H9 (cell line): ENCODE data around the gene GATD1. TPM values are rescaled to one million over a fixed set of nuclear protein-coding genes. Genes with fewer than 3 reads are reported as not detected.

ENCODE experiments used
- DNase-seq: peaks from one replicate; pipeline ENCODE4 v3.0.0-alpha.2; 2017
- H2AFZ ChIP-seq: one replicate; pipeline ENCODE4 v1.6.1; 2013; ENCODE audit warnings: mild to moderate bottlenecking, low read length, control low read depth, moderate library complexity
- H2AK5ac ChIP-seq: 2 replicates; pipeline ENCODE4 v1.6.1; 2013; ENCODE audit warnings: low read length, control low read depth, mixed read lengths; ENCODE audit not compliant: insufficient read length
- H2BK120ac ChIP-seq: one replicate; pipeline ENCODE4 v1.6.1; 2013; ENCODE audit warnings: low read depth, mild to moderate bottlenecking, low read length, control low read depth, inconsistent platforms; ENCODE audit not compliant: poor library complexity, severe bottlenecking
- H2BK12ac ChIP-seq: 2 replicates; pipeline ENCODE4 v1.6.1; 2013; ENCODE audit warnings: low read length, control low read depth, mixed read lengths, low read depth; ENCODE audit not compliant: insufficient read length
- H2BK15ac ChIP-seq: 2 replicates; pipeline ENCODE4 v1.6.1; 2013; ENCODE audit warnings: low read depth, low read length, control low read depth
- H2BK20ac ChIP-seq: one replicate; pipeline ENCODE4 v1.6.1; 2013; ENCODE audit warnings: low read depth, mild to moderate bottlenecking, low read length, control low read depth, inconsistent platforms; ENCODE audit not compliant: poor library complexity, severe bottlenecking
- H2BK5ac ChIP-seq: 2 replicates; pipeline ENCODE4 v1.6.1; 2013; ENCODE audit warnings: low read length, control low read depth, mixed read lengths; ENCODE audit not compliant: insufficient read length
- H3K14ac ChIP-seq: 2 replicates; pipeline ENCODE4 v1.6.1; 2013; ENCODE audit warnings: low read length, control low read depth; ENCODE audit not compliant: insufficient read depth
- H3K18ac ChIP-seq: 2 replicates; pipeline ENCODE4 v1.6.1; 2013; ENCODE audit warnings: low read depth, mild to moderate bottlenecking, mixed read lengths, low read length, control low read depth; ENCODE audit not compliant: insufficient read length
- H3K23ac ChIP-seq: 2 replicates; pipeline ENCODE4 v1.6.1; 2013; ENCODE audit warnings: low read length, control low read depth, mixed read lengths, low read depth; ENCODE audit not compliant: insufficient read length
- H3K23me2 ChIP-seq: 2 replicates; pipeline ENCODE4 v1.6.1; 2013; ENCODE audit warnings: low read depth, mild to moderate bottlenecking, mixed read lengths, low read length, control low read depth; ENCODE audit not compliant: insufficient read length, poor library complexity, severe bottlenecking
- H3K27ac ChIP-seq: 2 replicates; pipeline ENCODE4 v1.5.1; 2013; ENCODE audit warnings: low read length, control low read depth, mixed read lengths, low read depth; ENCODE audit not compliant: insufficient read length
- H3K27me3 ChIP-seq: 2 replicates; pipeline ENCODE4 v1.6.1; 2013; ENCODE audit warnings: low read length, control low read depth, inconsistent platforms; ENCODE audit not compliant: insufficient read depth
- H3K4ac ChIP-seq: 2 replicates; pipeline ENCODE4 v1.6.1; 2013; ENCODE audit warnings: low read depth, mild to moderate bottlenecking, control low read depth, inconsistent platforms, low read length, moderate library complexity
- H3K4me1 ChIP-seq: 2 replicates; pipeline ENCODE4 v1.6.1; 2013; ENCODE audit warnings: low read length, control low read depth, inconsistent platforms; ENCODE audit not compliant: insufficient read depth
- H3K4me2 ChIP-seq: 2 replicates; pipeline ENCODE4 v1.6.1; 2013; ENCODE audit warnings: low read length, control low read depth, mixed read lengths; ENCODE audit not compliant: insufficient read length, insufficient read depth
- H3K56ac ChIP-seq: 2 replicates; pipeline ENCODE4 v1.6.1; 2013; ENCODE audit warnings: low read depth, mild to moderate bottlenecking, mixed read lengths, low read length, control low read depth; ENCODE audit not compliant: insufficient read length
- H3K79me1 ChIP-seq: 2 replicates; pipeline ENCODE4 v1.6.1; 2013; ENCODE audit warnings: low read depth, mild to moderate bottlenecking, moderate library complexity, low read length, control low read depth, inconsistent platforms; ENCODE audit not compliant: insufficient read depth, poor library complexity, severe bottlenecking
- H3K79me2 ChIP-seq: 2 replicates; pipeline ENCODE4 v1.6.1; 2013; ENCODE audit warnings: low read length, control low read depth, inconsistent platforms; ENCODE audit not compliant: insufficient read depth
- H3K9ac ChIP-seq: 2 replicates; pipeline ENCODE4 v1.6.1; 2013; ENCODE audit warnings: low read length, control low read depth, mixed read lengths; ENCODE audit not compliant: insufficient read length; ENCODE audit errors: extremely low read depth
- H3K9me3 ChIP-seq: one replicate; pipeline ENCODE4 v1.6.1; 2013; ENCODE audit warnings: low read depth, low read length, inconsistent platforms; ENCODE audit not compliant: control insufficient read depth
- H3T11ph ChIP-seq: one replicate; pipeline ENCODE4 v1.6.1; 2013; ENCODE audit warnings: mild to moderate bottlenecking, low read length, control low read depth, inconsistent platforms
- H4K20me1 ChIP-seq: one replicate; pipeline ENCODE4 v1.6.1; 2013; ENCODE audit not compliant: control insufficient read depth, insufficient read length, insufficient read depth
- H4K5ac ChIP-seq: 2 replicates; pipeline ENCODE4 v1.6.1; 2013; ENCODE audit warnings: low read depth, mild to moderate bottlenecking, mixed read lengths, low read length, control low read depth; ENCODE audit not compliant: insufficient read length
- H4K8ac ChIP-seq: replicated peaks from 2 replicates; pipeline ENCODE4 v1.6.1; 2013; ENCODE audit warnings: low read length, control low read depth, mixed read lengths, low read depth; ENCODE audit not compliant: insufficient read length
- H4K91ac ChIP-seq: 2 replicates; pipeline ENCODE4 v1.6.1; 2013; ENCODE audit warnings: low read depth, mild to moderate bottlenecking, moderate library complexity, mixed read lengths, low read length, control low read depth; ENCODE audit not compliant: insufficient read length
- H3K27ac Mint-ChIP-seq, 3 experiments: 2 replicates in 2 of 3; 3 replicates in 1 of 3; pipeline ENCODE4 v1.8.0; 2020 to 2021; ENCODE audit warnings: mixed read lengths in 3 of 3, mild to moderate bottlenecking in 1 of 3, moderate library complexity in 1 of 3
- H3K27me3 Mint-ChIP-seq: 2 replicates; pipeline ENCODE4 v1.8.0; 2021; ENCODE audit warnings: low read depth, mild to moderate bottlenecking, moderate library complexity, mixed read lengths
- H3K36me3 Mint-ChIP-seq, 3 experiments: 2 replicates in 2 of 3; 3 replicates in 1 of 3; pipeline ENCODE4 v1.8.0; 2020 to 2021; ENCODE audit warnings: low read depth in 3 of 3, mixed read lengths in 3 of 3; ENCODE audit not compliant: insufficient read depth in 1 of 3
- H3K4me1 Mint-ChIP-seq, 2 experiments: 2 replicates each; pipeline ENCODE4 v1.8.0; 2020; ENCODE audit warnings: mixed read lengths in 2 of 2
- H3K4me3 Mint-ChIP-seq, 2 experiments: 2 replicates in 1 of 2; 3 replicates in 1 of 2; pipeline ENCODE4 v1.8.0; 2020 to 2021; ENCODE audit warnings: mild to moderate bottlenecking in 2 of 2, mixed read lengths in 2 of 2, moderate library complexity in 1 of 2
- H3K9me3 Mint-ChIP-seq, 2 experiments: 2 replicates in 1 of 2; 3 replicates in 1 of 2; pipeline ENCODE4 v1.8.0; 2020; ENCODE audit warnings: mild to moderate bottlenecking in 2 of 2, mixed read lengths in 2 of 2, moderate library complexity in 1 of 2
- WGBS: extraction: QIAGEN DNeasy Blood & Tissue Kit; methylation state at CpG from one replicate; pipeline ENCODE4 v1.1.7; 2013; ENCODE audit warnings: missing lambda C conversion rate, low lambda C conversion rate, mixed read lengths; ENCODE audit not compliant: insufficient read length; ENCODE audit errors: extremely low coverage; 5-methylcytosine and 5-hydroxymethylcytosine counted together
- total RNA-seq: library from RNA; stranded (reverse); gene quantifications from 2 replicates; pipeline ENCODE4 v1.2.1, GENCODE V29; 2021
- TF ChIP-seq, protein P1 (sequence below): fragments of 200-600 bp; sonication (generic); conservative IDR thresholded peaks from 3 replicates; pipeline ENCODE4 v1.8.0; 2021; ENCODE audit warnings: antibody characterized with exemption, mild to moderate bottlenecking

GATD1 gene
- total RNA-seq, 1 experiment from 2014 or later = 60.0 TPM

DNA sequence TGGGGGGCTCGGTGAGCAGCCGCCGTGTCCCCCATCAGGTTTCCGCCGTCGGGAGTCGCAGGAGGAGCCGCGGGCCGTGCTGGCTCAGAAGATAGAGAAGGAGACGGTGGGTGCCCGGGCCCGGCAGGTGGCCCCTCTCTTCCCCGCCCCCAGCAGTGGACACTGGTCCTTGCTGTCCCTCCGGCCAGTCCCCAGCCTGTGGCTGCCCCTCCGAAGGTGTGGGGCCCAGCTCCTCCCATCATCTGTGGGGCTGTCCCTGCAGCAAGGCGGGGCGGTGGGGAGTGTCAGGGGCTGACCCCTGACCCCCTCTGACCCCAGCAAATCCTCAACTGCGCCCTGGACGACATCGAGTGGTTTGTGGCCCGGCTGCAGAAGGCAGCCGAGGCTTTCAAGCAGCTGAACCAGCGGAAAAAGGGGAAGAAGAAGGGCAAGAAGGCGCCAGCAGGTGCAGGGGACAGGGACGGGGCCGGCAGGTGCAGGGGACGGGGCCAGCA is 56.0 kb downstream of the GATD1 start:
- Histone ChIP-seq H3K9me3 (no peaks in the 10 kb centered on the region), H3K23me2 (peaks cover 2% of the 10 kb centered on the region), H4K8ac (no peak overlapping the region), H2BK20ac (no peak overlapping the region), H2BK120ac (no peak overlapping the region), H2AK5ac (no peak overlapping the region), H3K23ac (no peak overlapping the region), H3T11ph (no peak overlapping the region), H4K5ac (no peak overlapping the region), H3K4me1 (no peaks in the 10 kb centered on the region), H3K79me2 (no peaks in the 10 kb centered on the region), H2AFZ (no peak overlapping the region), H2BK15ac (no peak overlapping the region), H3K14ac (no peak overlapping the region), H3K27me3 (no peaks in the 10 kb centered on the region), H3K18ac (no peak overlapping the region), H4K20me1 (no peaks in the 10 kb centered on the region), H3K9ac (no peak overlapping the region), H3K4me2 (no peak overlapping the region), H4K91ac (no peak overlapping the region), H2BK12ac (no peak overlapping the region), H3K79me1 (no peaks in the 10 kb centered on the region), H2BK5ac (no peak overlapping the region), H3K27ac (no peak overlapping the region), H3K4ac (no peak overlapping the region), H3K56ac (no peak overlapping the region)
- DNase-seq = no peak
- Mint-ChIP-seq H3K36me3 (peaks cover 0 to 12% (median 0%) of the 10 kb centered on the region in 3 experiments; a peak in 3 of 7 replicates), H3K9me3 (peaks cover 2 to 3% of the 10 kb centered on the region in 2 experiments; a peak in 1 of 5 replicates), H3K4me1 (peaks cover 3 to 22% of the 10 kb centered on the region in 2 experiments; a peak in 3 of 4 replicates), H3K4me3 (no peak overlapping the region; a peak in 1 of 5 replicates), H3K27ac (no peak overlapping the region), H3K27me3 (no peaks in the 10 kb centered on the region)
- no CpG with 5 or more reads among the region's 28 CpGs for WGBS
- TF ChIP-seq, protein P1, sequence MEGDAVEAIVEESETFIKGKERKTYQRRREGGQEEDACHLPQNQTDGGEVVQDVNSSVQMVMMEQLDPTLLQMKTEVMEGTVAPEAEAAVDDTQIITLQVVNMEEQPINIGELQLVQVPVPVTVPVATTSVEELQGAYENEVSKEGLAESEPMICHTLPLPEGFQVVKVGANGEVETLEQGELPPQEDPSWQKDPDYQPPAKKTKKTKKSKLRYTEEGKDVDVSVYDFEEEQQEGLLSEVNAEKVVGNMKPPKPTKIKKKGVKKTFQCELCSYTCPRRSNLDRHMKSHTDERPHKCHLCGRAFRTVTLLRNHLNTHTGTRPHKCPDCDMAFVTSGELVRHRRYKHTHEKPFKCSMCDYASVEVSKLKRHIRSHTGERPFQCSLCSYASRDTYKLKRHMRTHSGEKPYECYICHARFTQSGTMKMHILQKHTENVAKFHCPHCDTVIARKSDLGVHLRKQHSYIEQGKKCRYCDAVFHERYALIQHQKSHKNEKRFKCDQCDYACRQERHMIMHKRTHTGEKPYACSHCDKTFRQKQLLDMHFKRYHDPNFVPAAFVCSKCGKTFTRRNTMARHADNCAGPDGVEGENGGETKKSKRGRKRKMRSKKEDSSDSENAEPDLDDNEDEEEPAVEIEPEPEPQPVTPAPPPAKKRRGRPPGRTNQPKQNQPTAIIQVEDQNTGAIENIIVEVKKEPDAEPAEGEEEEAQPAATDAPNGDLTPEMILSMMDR = no peak
